Activated T-helper 2 cell treated with anti-CD3 and anti-CD28 coated beads, Interferon-gamma antibody, Interleukin-2, Interleukin-4, amounts not matched to agents 10 μg/mL and 5 μg/mL and 100 μg/mL, durations not matched to agents 14 hours and 24 hours and 36 hours (primary cell): ENCODE results near the gene FEZ2. TPM values are rescaled to one million over a fixed set of nuclear protein-coding genes. Genes with fewer than 3 reads are reported as not detected.

Source experiments
- DNase-seq: peaks from one replicate; pipeline ENCODE4 v3.0.0; 2021; ENCODE audit warnings: low spot score
- H3K27ac Mint-ChIP-seq: one replicate; pipeline ENCODE4 v1.8.0; 2021; ENCODE audit warnings: mixed read lengths
- H3K27me3 Mint-ChIP-seq: one replicate; pipeline ENCODE4 v1.8.0; 2021; ENCODE audit warnings: low read depth, mixed read lengths
- H3K36me3 Mint-ChIP-seq: one replicate; pipeline ENCODE4 v1.8.0; 2021; ENCODE audit warnings: low read depth, mixed read lengths
- H3K4me1 Mint-ChIP-seq: one replicate; pipeline ENCODE4 v1.8.0; 2021; ENCODE audit warnings: low read depth, mixed read lengths
- H3K4me3 Mint-ChIP-seq: one replicate; pipeline ENCODE4 v1.8.0; 2021; ENCODE audit warnings: low read depth, mild to moderate bottlenecking, moderate library complexity, mixed read lengths
- H3K9me3 Mint-ChIP-seq: one replicate; pipeline ENCODE4 v1.8.0; 2021; ENCODE audit warnings: mixed read lengths
- intact Hi-C: fragments of 100-400 bp; cut with micrococcal nuclease; formaldehyde crosslinking; loops from one replicate; pipeline ENCODE4 v1.15.1; 2023
- total RNA-seq: library from RNA; stranded (reverse); gene quantifications from 2 replicates; pipeline ENCODE4 v1.2.3, GENCODE V29; 2022

FEZ2 gene
- total RNA-seq, 1 donor from 2014 or later = 16.3 TPM

DNA sequence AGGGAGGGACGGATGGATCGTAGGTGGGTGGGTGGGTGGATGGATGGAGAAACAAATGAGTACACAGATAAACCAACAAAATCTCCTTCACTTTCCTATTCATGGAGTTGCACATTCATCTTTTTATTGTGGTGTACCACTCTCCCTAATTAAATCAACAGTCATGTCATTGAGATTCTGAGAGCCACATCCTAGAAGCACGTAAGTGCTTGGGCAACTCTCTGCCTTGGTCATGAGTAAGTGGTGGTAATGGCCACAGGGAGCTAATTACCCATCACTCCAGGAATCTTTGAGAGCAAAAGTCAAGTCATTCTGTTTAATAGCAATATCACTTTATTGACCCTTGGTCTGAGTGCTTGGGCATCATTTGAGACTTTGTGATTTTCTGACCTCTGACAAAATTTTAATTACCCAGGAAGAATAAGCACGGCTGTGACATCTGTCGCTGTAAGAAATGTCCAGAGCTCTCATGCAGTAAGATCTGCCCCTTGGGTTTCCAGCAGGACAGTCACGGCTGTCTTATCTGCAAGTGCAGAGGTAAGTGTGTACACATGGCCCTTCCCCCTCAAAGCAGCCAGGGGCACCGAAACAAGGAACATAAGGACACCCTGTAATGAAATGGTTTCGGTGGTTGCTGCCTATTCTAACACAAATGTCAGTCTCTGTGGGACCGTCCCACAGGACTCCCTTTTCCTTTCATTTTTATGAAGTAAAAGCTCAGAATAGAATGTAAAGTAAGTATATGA is 85.9 kb downstream of the FEZ2 start:
- intact Hi-C loops = no loop called here
- Mint-ChIP-seq H3K27ac (no peak overlapping the region), H3K4me3 (no peak overlapping the region), H3K36me3 (no peaks in the 10 kb centered on the region), H3K27me3 (no peaks in the 10 kb centered on the region), H3K4me1 (no peaks in the 10 kb centered on the region), H3K9me3 (no peaks in the 10 kb centered on the region)
- no peak for DNase-seq

DNA sequence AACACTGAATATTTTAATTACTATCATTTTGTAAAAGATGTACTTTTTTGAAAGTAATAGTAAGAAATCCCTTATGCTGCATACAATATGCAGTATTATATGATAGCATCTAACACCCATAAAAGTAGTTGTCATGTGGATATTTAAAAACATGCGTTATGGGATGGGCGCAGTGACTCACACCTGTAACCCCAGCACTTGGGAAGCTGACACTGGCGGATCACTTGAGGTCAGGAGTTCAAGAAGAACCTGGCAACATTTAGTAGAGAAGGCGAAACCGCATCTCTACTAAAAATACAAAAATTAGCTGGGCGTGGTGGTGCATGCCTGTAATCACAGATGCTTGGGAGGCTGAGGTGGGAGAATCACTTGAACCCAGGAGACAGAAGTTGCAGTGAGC is 88.9 kb downstream of the FEZ2 start:
- Mint-ChIP-seq H3K9me3 (no peaks in the 10 kb centered on the region), H3K4me3 (no peak overlapping the region), H3K36me3 (no peaks in the 10 kb centered on the region), H3K27ac (no peak overlapping the region), H3K27me3 (no peaks in the 10 kb centered on the region), H3K4me1 (no peaks in the 10 kb centered on the region)
- DNase-seq = no peak
- intact Hi-C loops = no loop called here

DNA sequence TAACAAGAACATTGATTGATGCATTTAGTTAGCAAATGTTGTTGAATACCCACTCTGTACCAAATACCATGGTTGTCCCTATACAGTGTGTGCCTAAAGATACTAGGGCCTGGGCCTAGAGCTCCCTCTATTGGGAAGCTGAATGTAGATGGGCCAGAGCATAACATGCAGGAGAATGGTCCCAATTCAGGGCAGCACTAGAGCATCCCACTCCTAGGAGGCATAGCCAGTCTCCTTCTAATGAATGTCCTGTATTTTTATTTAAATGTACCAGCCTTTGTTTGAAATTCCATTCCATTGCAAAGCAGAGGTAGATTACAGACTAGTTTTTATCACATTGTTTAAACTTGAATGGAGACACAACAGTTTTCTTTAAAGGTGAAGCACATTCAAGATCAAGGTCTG is 90.6 kb downstream of the FEZ2 start:
- Mint-ChIP-seq H3K4me3 (no peak overlapping the region), H3K27me3 (no peaks in the 10 kb centered on the region), H3K36me3 (no peaks in the 10 kb centered on the region), H3K27ac (no peak overlapping the region), H3K9me3 (no peaks in the 10 kb centered on the region), H3K4me1 (no peaks in the 10 kb centered on the region)
- DNase-seq = no peak
- intact Hi-C loops = loop anchor here (2.0 kb wide), 1 partner anchor 155 kb away; no protein-coding TSS in a partner anchor

Other genes starting within 250 kb of the FEZ2 start
- gene CRIM1, start 242.4 kb downstream of the FEZ2 start, total RNA-seq = 12.4 and 12.8 TPM in 2 replicates
- not detected in 2 replicates for gene VIT, start 98.5 kb upstream of the FEZ2 start, total RNA-seq